NAMALWA (cell line): ENCODE results near the gene PDK2.

Source experiments
- DNase-seq: peaks from one replicate; pipeline ENCODE4 v3.0.0-alpha.2; 2015; ENCODE audit warnings: low spot score

Gene PDK2

GRCh38 chr17:50094753-50095619, at the start of gene PDK2:
TSS of gene PDK2 (plus strand) at chr17:50095351. CDS start at chr17:50095436, 85 bp downstream.
- DNase-seq = peak; percentile 98

- DNase-seq = no peak
Observed at GRCh38 chr17:50046179-50046578, 49.0 kb upstream of the PDK2 start.

GRCh38 chr17:50046667-50047066, 48.5 kb upstream of the PDK2 start:
- DNase-seq = no peak

- DNase-seq = no peak
Observed at GRCh38 chr17:50047083-50047482, 48.1 kb upstream of the PDK2 start.

- DNase-seq = no peak
Observed at GRCh38 chr17:50047488-50048126, 47.5 kb upstream of the PDK2 start.

GRCh38 chr17:50048146-50048720, 46.9 kb upstream of the PDK2 start:
- no peak for DNase-seq

- no peak for DNase-seq
Observed at GRCh38 chr17:50048988-50049387, 46.2 kb upstream of the PDK2 start.

- no peak for DNase-seq
Observed at GRCh38 chr17:50049636-50050035, 45.5 kb upstream of the PDK2 start.

GRCh38 chr17:50050431-50051032, 44.6 kb upstream of the PDK2 start:
- DNase-seq = no peak

DNA sequence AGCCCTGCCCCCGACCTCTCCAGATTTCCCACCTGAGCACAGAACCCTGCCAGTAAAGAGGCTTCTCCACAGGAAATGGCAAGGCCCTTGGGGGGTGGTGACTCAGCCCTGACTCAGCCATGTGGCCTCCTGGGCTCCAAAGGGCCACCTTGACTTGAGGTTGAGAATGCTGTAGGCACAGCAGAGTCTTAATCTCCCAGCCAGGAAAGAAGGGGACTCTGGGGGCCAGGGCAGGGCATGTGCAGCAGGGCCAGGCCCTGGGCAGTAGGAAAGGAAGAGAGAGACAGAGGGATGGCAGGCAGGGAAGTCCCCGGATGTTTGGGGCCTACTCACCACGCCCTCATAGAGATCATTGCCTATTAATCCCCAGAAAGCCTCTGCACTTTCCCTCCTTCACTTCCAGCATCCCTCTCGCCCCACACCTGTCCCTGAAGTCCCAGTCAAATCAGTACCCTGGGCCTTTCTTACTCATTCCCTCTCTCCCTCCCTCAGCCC, 44.0 kb upstream of the PDK2 start:
- no peak for DNase-seq

DNA sequence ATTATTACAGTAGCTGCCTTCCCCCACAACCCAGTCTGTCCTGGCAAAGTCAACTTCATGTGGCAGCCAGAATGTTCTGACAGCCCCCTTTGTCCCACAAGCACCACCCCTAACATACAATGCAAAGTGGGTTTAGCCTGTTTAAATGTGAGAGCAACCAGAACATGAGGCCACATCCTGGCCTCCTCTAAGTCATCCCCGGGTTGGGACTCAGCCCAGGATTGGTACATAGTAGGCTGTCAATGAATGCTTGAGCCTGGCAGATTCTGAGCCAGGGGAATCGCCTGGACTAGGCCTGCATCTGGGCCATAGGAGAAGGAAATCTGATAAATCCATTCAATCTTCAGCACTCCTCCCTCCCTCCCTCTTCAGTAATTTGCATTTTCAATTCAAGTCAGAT, 43.5 kb upstream of the PDK2 start:
- DNase-seq = no peak

GRCh38 chr17:50052241-50052796, 42.8 kb upstream of the PDK2 start:
- no peak for DNase-seq

- DNase-seq = no peak
Observed at GRCh38 chr17:50052822-50053653, 42.1 kb upstream of the PDK2 start.

DNA sequence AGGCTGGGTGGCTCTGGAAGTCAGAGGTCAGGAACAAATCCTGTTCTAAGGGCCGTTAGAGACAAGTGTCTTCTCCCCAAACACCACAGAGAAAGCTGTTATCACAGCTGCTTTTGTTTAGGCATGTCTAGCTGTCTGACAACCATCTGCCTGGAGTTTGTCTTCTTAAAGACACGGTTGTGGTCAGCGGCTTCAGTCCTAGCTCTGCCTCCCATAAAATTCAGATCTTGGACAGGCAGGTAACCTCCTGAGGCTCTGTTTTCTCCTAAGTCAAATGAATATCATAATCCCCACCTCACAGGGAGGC, 41.5 kb upstream of the PDK2 start:
- DNase-seq = no peak

- DNase-seq = no peak
Observed at GRCh38 chr17:50055055-50055425, 40.1 kb upstream of the PDK2 start.

DNA sequence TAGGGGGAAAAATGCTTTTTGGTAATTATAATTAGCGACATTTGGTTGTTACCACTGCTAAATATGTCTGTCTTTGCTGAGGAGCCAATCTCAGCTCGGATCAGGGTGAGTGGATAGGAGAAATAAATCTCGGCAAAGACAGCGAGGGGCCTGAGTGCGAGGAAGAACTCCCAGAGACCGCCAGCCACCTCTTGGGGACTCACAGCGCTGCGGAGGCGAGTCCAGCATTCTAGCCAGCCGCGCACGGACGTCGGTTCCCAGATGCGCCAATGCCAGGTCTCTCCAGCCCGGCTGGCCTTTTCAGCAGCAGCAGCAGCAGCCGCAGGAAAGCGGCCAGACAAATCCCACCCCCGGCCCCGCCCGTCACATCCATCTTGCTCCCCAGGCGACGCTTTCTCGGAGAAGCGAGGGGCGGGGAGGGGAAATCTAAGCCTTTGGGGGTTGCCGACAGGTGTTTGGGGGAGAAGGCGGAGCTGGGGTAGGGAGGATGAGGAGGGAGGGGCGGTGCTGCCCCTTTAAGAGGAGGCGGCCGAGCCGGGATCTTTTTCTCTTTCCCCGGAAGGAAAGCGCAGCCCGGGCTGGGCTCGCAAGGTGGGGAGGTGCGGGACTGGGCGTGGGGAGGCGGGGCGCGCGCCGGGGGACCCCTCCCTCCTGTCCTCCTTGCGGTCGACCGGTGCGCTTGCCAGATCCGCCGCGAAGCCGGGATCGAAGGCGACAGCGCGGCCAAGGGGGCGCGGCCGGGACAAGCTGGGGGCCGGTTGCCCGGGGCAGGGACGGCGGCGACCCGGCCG, 39.5 kb upstream of the PDK2 start, which contains the start of gene ITGA3:
Gene ITGA3 (plus strand): TSS at position 685 of the 791 bp plus-strand sequence. CDS start 330 bp downstream, outside the sequence.
- DNase-seq = peak; percentile 46

DNA sequence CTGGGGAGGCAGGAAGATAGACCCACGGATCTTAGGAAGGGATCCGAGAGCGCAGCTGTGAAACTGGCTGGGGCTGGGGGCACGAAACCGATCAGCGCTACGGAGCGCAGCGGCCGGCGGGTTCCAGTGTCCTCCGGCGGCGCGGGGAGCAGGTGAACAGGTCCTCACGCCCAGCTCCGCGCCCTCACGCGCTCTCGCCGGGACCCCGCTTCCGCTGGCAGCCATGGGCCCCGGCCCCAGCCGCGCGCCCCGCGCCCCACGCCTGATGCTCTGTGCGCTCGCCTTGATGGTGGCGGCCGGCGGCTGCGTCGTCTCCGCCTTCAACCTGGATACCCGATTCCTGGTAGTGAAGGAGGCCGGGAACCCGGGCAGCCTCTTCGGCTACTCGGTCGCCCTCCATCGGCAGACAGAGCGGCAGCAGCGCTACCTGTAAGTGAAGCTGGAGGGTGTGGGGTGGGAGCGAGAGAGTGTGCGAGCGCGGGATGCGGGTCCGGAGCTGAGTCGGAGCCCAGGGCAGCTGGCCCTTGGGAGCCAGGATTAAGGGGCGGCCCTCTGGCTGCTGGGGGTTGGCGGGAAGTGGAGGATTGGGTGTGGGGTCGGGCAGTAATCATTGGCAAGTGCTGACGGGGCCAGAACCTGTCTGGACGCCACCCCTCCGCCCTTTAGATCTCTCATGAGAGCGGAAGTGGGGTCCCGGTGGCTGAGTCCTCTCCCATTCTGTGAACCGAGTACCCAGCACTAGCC, 38.8 kb upstream of the PDK2 start:
- DNase-seq = peak; percentile 58

DNA sequence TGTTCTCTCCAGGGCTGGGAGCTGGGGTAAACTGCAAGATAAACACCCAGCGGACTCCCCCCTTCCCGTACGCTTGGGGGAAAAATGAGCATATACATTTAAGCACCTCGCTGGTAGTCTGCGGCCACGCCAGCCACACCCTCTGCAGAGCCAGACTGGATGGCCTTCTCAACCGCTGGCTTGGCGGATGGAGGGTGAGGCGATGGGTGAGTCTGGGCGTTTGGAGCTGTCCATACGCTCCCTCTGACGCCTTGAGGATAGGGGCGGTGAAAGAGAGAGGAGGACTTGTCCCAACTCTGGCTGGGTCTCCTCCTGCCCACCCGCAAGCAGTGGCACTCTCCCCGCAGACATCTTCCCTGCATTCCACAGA, 38.2 kb upstream of the PDK2 start:
- DNase-seq = no peak

- DNase-seq = no peak
Observed at GRCh38 chr17:50057521-50057991, 37.6 kb upstream of the PDK2 start.
